H9 (cell line): ENCODE results near the gene MAP2K2. TPM values are rescaled to one million over a fixed set of nuclear protein-coding genes. Genes with fewer than 3 reads are reported as not detected.
A peak's percentile ranks its signal among the peaks of the same experiment; 100 is the strongest.

Source experiments
- DNase-seq: peaks from one replicate; pipeline ENCODE4 v3.0.0-alpha.2; 2017
- H2AFZ ChIP-seq: one replicate; pipeline ENCODE4 v1.6.1; 2013; ENCODE audit warnings: mild to moderate bottlenecking, low read length, control low read depth, moderate library complexity
- H2AK5ac ChIP-seq: 2 replicates; pipeline ENCODE4 v1.6.1; 2013; ENCODE audit warnings: low read length, control low read depth, mixed read lengths; ENCODE audit not compliant: insufficient read length
- H2BK120ac ChIP-seq: one replicate; pipeline ENCODE4 v1.6.1; 2013; ENCODE audit warnings: low read depth, mild to moderate bottlenecking, low read length, control low read depth, inconsistent platforms; ENCODE audit not compliant: poor library complexity, severe bottlenecking
- H2BK12ac ChIP-seq: 2 replicates; pipeline ENCODE4 v1.6.1; 2013; ENCODE audit warnings: low read length, control low read depth, mixed read lengths, low read depth; ENCODE audit not compliant: insufficient read length
- H2BK15ac ChIP-seq: 2 replicates; pipeline ENCODE4 v1.6.1; 2013; ENCODE audit warnings: low read depth, low read length, control low read depth
- H2BK20ac ChIP-seq: one replicate; pipeline ENCODE4 v1.6.1; 2013; ENCODE audit warnings: low read depth, mild to moderate bottlenecking, low read length, control low read depth, inconsistent platforms; ENCODE audit not compliant: poor library complexity, severe bottlenecking
- H2BK5ac ChIP-seq: 2 replicates; pipeline ENCODE4 v1.6.1; 2013; ENCODE audit warnings: low read length, control low read depth, mixed read lengths; ENCODE audit not compliant: insufficient read length
- H3K14ac ChIP-seq: 2 replicates; pipeline ENCODE4 v1.6.1; 2013; ENCODE audit warnings: low read length, control low read depth; ENCODE audit not compliant: insufficient read depth
- H3K18ac ChIP-seq: 2 replicates; pipeline ENCODE4 v1.6.1; 2013; ENCODE audit warnings: low read depth, mild to moderate bottlenecking, mixed read lengths, low read length, control low read depth; ENCODE audit not compliant: insufficient read length
- H3K23ac ChIP-seq: 2 replicates; pipeline ENCODE4 v1.6.1; 2013; ENCODE audit warnings: low read length, control low read depth, mixed read lengths, low read depth; ENCODE audit not compliant: insufficient read length
- H3K23me2 ChIP-seq: 2 replicates; pipeline ENCODE4 v1.6.1; 2013; ENCODE audit warnings: low read depth, mild to moderate bottlenecking, mixed read lengths, low read length, control low read depth; ENCODE audit not compliant: insufficient read length, poor library complexity, severe bottlenecking
- H3K27ac ChIP-seq: 2 replicates; pipeline ENCODE4 v1.5.1; 2013; ENCODE audit warnings: low read length, control low read depth, mixed read lengths, low read depth; ENCODE audit not compliant: insufficient read length
- H3K27me3 ChIP-seq: 2 replicates; pipeline ENCODE4 v1.6.1; 2013; ENCODE audit warnings: low read length, control low read depth, inconsistent platforms; ENCODE audit not compliant: insufficient read depth
- H3K4ac ChIP-seq: 2 replicates; pipeline ENCODE4 v1.6.1; 2013; ENCODE audit warnings: low read depth, mild to moderate bottlenecking, control low read depth, inconsistent platforms, low read length, moderate library complexity
- H3K4me1 ChIP-seq: 2 replicates; pipeline ENCODE4 v1.6.1; 2013; ENCODE audit warnings: low read length, control low read depth, inconsistent platforms; ENCODE audit not compliant: insufficient read depth
- H3K4me2 ChIP-seq: 2 replicates; pipeline ENCODE4 v1.6.1; 2013; ENCODE audit warnings: low read length, control low read depth, mixed read lengths; ENCODE audit not compliant: insufficient read length, insufficient read depth
- H3K56ac ChIP-seq: 2 replicates; pipeline ENCODE4 v1.6.1; 2013; ENCODE audit warnings: low read depth, mild to moderate bottlenecking, mixed read lengths, low read length, control low read depth; ENCODE audit not compliant: insufficient read length
- H3K79me1 ChIP-seq: 2 replicates; pipeline ENCODE4 v1.6.1; 2013; ENCODE audit warnings: low read depth, mild to moderate bottlenecking, moderate library complexity, low read length, control low read depth, inconsistent platforms; ENCODE audit not compliant: insufficient read depth, poor library complexity, severe bottlenecking
- H3K79me2 ChIP-seq: 2 replicates; pipeline ENCODE4 v1.6.1; 2013; ENCODE audit warnings: low read length, control low read depth, inconsistent platforms; ENCODE audit not compliant: insufficient read depth
- H3K9ac ChIP-seq: 2 replicates; pipeline ENCODE4 v1.6.1; 2013; ENCODE audit warnings: low read length, control low read depth, mixed read lengths; ENCODE audit not compliant: insufficient read length; ENCODE audit errors: extremely low read depth
- H3K9me3 ChIP-seq: one replicate; pipeline ENCODE4 v1.6.1; 2013; ENCODE audit warnings: low read depth, low read length, inconsistent platforms; ENCODE audit not compliant: control insufficient read depth
- H3T11ph ChIP-seq: one replicate; pipeline ENCODE4 v1.6.1; 2013; ENCODE audit warnings: mild to moderate bottlenecking, low read length, control low read depth, inconsistent platforms
- H4K20me1 ChIP-seq: one replicate; pipeline ENCODE4 v1.6.1; 2013; ENCODE audit not compliant: control insufficient read depth, insufficient read length, insufficient read depth
- H4K5ac ChIP-seq: 2 replicates; pipeline ENCODE4 v1.6.1; 2013; ENCODE audit warnings: low read depth, mild to moderate bottlenecking, mixed read lengths, low read length, control low read depth; ENCODE audit not compliant: insufficient read length
- H4K8ac ChIP-seq: replicated peaks from 2 replicates; pipeline ENCODE4 v1.6.1; 2013; ENCODE audit warnings: low read length, control low read depth, mixed read lengths, low read depth; ENCODE audit not compliant: insufficient read length
- H4K91ac ChIP-seq: 2 replicates; pipeline ENCODE4 v1.6.1; 2013; ENCODE audit warnings: low read depth, mild to moderate bottlenecking, moderate library complexity, mixed read lengths, low read length, control low read depth; ENCODE audit not compliant: insufficient read length
- H3K27ac Mint-ChIP-seq, 3 experiments: 2 replicates in 2 of 3; 3 replicates in 1 of 3; pipeline ENCODE4 v1.8.0; 2020 to 2021; ENCODE audit warnings: mixed read lengths in 3 of 3, mild to moderate bottlenecking in 1 of 3, moderate library complexity in 1 of 3
- H3K27me3 Mint-ChIP-seq: 2 replicates; pipeline ENCODE4 v1.8.0; 2021; ENCODE audit warnings: low read depth, mild to moderate bottlenecking, moderate library complexity, mixed read lengths
- H3K36me3 Mint-ChIP-seq, 3 experiments: 2 replicates in 2 of 3; 3 replicates in 1 of 3; pipeline ENCODE4 v1.8.0; 2020 to 2021; ENCODE audit warnings: low read depth in 3 of 3, mixed read lengths in 3 of 3; ENCODE audit not compliant: insufficient read depth in 1 of 3
- H3K4me1 Mint-ChIP-seq, 2 experiments: 2 replicates each; pipeline ENCODE4 v1.8.0; 2020; ENCODE audit warnings: mixed read lengths in 2 of 2
- H3K4me3 Mint-ChIP-seq, 2 experiments: 2 replicates in 1 of 2; 3 replicates in 1 of 2; pipeline ENCODE4 v1.8.0; 2020 to 2021; ENCODE audit warnings: mild to moderate bottlenecking in 2 of 2, mixed read lengths in 2 of 2, moderate library complexity in 1 of 2
- H3K9me3 Mint-ChIP-seq, 2 experiments: 2 replicates in 1 of 2; 3 replicates in 1 of 2; pipeline ENCODE4 v1.8.0; 2020; ENCODE audit warnings: mild to moderate bottlenecking in 2 of 2, mixed read lengths in 2 of 2, moderate library complexity in 1 of 2
- WGBS: extraction: QIAGEN DNeasy Blood & Tissue Kit; methylation state at CpG from one replicate; pipeline ENCODE4 v1.1.7; 2013; ENCODE audit warnings: missing lambda C conversion rate, low lambda C conversion rate, mixed read lengths; ENCODE audit not compliant: insufficient read length; ENCODE audit errors: extremely low coverage; 5-methylcytosine and 5-hydroxymethylcytosine counted together
- total RNA-seq: library from RNA; stranded (reverse); gene quantifications from 2 replicates; pipeline ENCODE4 v1.2.1, GENCODE V29; 2021
- TF ChIP-seq, protein P1 (sequence below): fragments of 200-600 bp; sonication (generic); conservative IDR thresholded peaks from 3 replicates; pipeline ENCODE4 v1.8.0; 2021; ENCODE audit warnings: antibody characterized with exemption, mild to moderate bottlenecking

MAP2K2 gene
- total RNA-seq, 1 experiment from 2014 or later = 167 TPM

DNA sequence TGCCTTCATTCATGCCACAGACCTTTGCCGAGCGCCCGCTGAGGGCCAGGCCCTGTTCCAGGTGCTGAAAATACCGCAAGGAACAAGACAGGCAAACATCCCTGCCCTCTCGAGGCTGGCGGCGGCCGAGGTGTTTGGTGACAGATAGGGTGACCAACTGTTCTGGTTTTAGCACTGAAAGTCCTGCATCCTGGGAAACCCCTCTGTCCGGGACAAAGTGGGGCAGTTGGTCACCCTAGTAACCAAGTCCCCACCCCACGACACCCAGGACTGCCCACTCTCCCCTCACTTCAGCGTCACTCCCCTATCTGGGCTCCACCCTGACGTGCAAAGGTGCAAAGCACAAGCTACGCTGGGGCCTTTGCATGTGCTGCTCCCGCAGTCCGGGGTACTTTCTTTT, 74.5 kb downstream of the MAP2K2 start:
- Histone ChIP-seq H3K4ac (no peak overlapping the region), H3K9ac (no peak overlapping the region), H4K8ac (no peak overlapping the region), H2BK12ac (no peak overlapping the region), H2AK5ac (no peak overlapping the region), H2BK5ac (no peak overlapping the region), H3K18ac (no peak overlapping the region), H3K4me2 (no peak overlapping the region), H3K27ac (no peak overlapping the region), H4K91ac (no peak overlapping the region), H3K23me2 (no peaks in the 10 kb centered on the region), H2BK20ac (no peak overlapping the region), H2BK15ac (no peak overlapping the region), H3K23ac (no peak overlapping the region), H2BK120ac (no peak overlapping the region), H3T11ph (no peak overlapping the region), H3K14ac (no peak overlapping the region), H2AFZ (no peak overlapping the region), H3K9me3 (no peaks in the 10 kb centered on the region), H4K5ac (no peak overlapping the region), H3K4me1 (no peaks in the 10 kb centered on the region; the same call in 1 of the 2 replicates), H3K79me1 (no peaks in the 10 kb centered on the region), H3K79me2 (peaks cover 11% of the 10 kb centered on the region; the same call in 1 of the 2 replicates), H3K27me3 (no peaks in the 10 kb centered on the region), H4K20me1 (peaks cover 4% of the 10 kb centered on the region), H3K56ac (no peak overlapping the region)
- DNase-seq = no peak
- Mint-ChIP-seq H3K27ac (peak overlapping the region in 1 of 3 experiments; percentile 4; a peak in 1 of 7 replicates), H3K36me3 (peaks cover 26 to 46% (median 46%) of the 10 kb centered on the region in 3 experiments), H3K9me3 (no peaks in the 10 kb centered on the region; a peak in 1 of 5 replicates), H3K4me1 (peaks cover 3 to 20% of the 10 kb centered on the region in 2 experiments), H3K27me3 (no peaks in the 10 kb centered on the region), H3K4me3 (no peak overlapping the region)
- WGBS = no CpG with 5 or more reads among the region's 15 CpGs
- TF ChIP-seq, protein P1, sequence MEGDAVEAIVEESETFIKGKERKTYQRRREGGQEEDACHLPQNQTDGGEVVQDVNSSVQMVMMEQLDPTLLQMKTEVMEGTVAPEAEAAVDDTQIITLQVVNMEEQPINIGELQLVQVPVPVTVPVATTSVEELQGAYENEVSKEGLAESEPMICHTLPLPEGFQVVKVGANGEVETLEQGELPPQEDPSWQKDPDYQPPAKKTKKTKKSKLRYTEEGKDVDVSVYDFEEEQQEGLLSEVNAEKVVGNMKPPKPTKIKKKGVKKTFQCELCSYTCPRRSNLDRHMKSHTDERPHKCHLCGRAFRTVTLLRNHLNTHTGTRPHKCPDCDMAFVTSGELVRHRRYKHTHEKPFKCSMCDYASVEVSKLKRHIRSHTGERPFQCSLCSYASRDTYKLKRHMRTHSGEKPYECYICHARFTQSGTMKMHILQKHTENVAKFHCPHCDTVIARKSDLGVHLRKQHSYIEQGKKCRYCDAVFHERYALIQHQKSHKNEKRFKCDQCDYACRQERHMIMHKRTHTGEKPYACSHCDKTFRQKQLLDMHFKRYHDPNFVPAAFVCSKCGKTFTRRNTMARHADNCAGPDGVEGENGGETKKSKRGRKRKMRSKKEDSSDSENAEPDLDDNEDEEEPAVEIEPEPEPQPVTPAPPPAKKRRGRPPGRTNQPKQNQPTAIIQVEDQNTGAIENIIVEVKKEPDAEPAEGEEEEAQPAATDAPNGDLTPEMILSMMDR = no peak
